GM21526 (cell line): ENCODE data around the gene BICRA.

Source experiments
- ATAC-seq: cut with Tn5 transposase; IDR thresholded peaks from one replicate; pipeline ENCODE4 v1.9.1; 2021; ENCODE audit warnings: moderate library complexity; ENCODE audit not compliant: unreplicated experiment, low FRiP score

The BICRA gene

GRCh38 chr19:47686679-47687450 is 77.9 kb downstream of the BICRA start:
- no peak for ATAC-seq

GRCh38 chr19:47687906-47688305 is 79.0 kb downstream of the BICRA start:
- no peak for ATAC-seq

GRCh38 chr19:47691090-47691489 is 82.2 kb downstream of the BICRA start:
- no peak for ATAC-seq

GRCh38 chr19:47691782-47692181 is 82.8 kb downstream of the BICRA start:
- no peak for ATAC-seq

- no peak for ATAC-seq
These were observed 84.6 kb downstream of the BICRA start for GRCh38 chr19:47693489-47693888.

GRCh38 chr19:47693903-47694302 is 85.0 kb downstream of the BICRA start:
- ATAC-seq = no peak

GRCh38 chr19:47694466-47695273 is 85.7 kb downstream of the BICRA start:
- ATAC-seq = no peak

GRCh38 chr19:47695533-47696262 is 86.8 kb downstream of the BICRA start:
- ATAC-seq = no peak

- ATAC-seq = no peak
These were observed 87.7 kb downstream of the BICRA start for GRCh38 chr19:47696635-47697034.

GRCh38 chr19:47697863-47698609 is 89.1 kb downstream of the BICRA start:
- no peak for ATAC-seq

- ATAC-seq = no peak
These were observed 89.9 kb downstream of the BICRA start for GRCh38 chr19:47698631-47699359.

- ATAC-seq = no peak
These were observed 90.5 kb downstream of the BICRA start for GRCh38 chr19:47699360-47699917.

GRCh38 chr19:47700934-47701716 is 92.2 kb downstream of the BICRA start:
- ATAC-seq = no peak

- ATAC-seq = no peak
These were observed 93.0 kb downstream of the BICRA start for GRCh38 chr19:47701717-47702552.

- no peak for ATAC-seq
These were observed 93.7 kb downstream of the BICRA start for GRCh38 chr19:47702671-47703070.

GRCh38 chr19:47703301-47703700 is 94.4 kb downstream of the BICRA start:
- no peak for ATAC-seq

GRCh38 chr19:47704024-47704423 is 95.1 kb downstream of the BICRA start:
- no peak for ATAC-seq

- no peak for ATAC-seq
These were observed 95.7 kb downstream of the BICRA start for GRCh38 chr19:47704656-47705055.
